ENCODE data around the gene ZEB2.

GRCh38 chr2:144402251-144402650 lies 117.7 kb downstream of the ZEB2 start:
- TF ChIP-seq POLR2A (IDR thresholded peaks at IDR 0.05) (no peak), CTCF (IDR thresholded peaks at IDR 0.05) (no peak)
